Measurements from ENCODE around the gene RFX8.
A peak's percentile ranks its signal among the peaks of the same experiment; 100 is the strongest.

The RFX8 gene

DNA sequence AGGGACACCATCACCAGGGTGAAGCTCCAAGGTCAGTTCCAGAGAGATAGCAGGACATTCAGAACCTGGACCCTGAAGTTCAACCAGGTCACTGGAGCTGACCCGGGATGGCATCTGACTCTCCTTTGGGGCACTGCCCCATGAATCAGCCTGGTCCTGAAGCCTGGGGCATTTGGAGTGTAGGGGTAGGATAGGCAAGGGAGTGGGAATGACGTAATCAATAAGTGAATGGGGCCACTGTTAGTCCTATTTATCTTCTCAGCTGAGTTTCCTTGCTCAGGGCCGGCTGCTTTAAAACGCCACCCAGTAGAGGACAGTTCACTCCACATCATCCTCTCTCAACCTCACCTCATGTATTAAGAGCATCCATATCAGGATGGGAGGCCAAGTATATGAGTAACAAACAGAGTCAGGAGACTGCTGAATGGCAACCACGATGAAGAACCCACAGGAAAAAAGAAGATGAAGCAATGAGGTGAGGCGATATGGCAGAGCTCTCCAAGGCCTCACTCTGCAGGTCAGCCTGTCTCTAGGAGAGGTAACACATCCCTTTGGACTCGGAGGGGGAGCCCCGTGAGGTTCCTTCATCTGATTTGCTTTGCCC, 1.8 kb upstream of the RFX8 start:
- FAIRE-seq (no peak), DNase-seq (ENCODE audit: insufficient read length, low spot score) (no peak)
- TF ChIP-seq POLR2A (IDR thresholded peaks at IDR 0.05; ENCODE audit: low read depth, low read length) (no peak), PAX5 (IDR thresholded peaks at IDR 0.05; ENCODE audit: insufficient read depth, low read length, severe bottlenecking) (no peak), TAF1 (IDR thresholded peaks at IDR 0.05; ENCODE audit: low read depth, low read length) (no peak), POLR2AphosphoS5 (IDR thresholded peaks at IDR 0.05; ENCODE audit: low read depth, low read length) (no peak), POU2F2 (IDR thresholded peaks at IDR 0.05; ENCODE audit: low read depth, low read length) (no peak), SPI1 (IDR thresholded peaks at IDR 0.05; ENCODE audit: low read depth, low read length) (no peak)

DNA sequence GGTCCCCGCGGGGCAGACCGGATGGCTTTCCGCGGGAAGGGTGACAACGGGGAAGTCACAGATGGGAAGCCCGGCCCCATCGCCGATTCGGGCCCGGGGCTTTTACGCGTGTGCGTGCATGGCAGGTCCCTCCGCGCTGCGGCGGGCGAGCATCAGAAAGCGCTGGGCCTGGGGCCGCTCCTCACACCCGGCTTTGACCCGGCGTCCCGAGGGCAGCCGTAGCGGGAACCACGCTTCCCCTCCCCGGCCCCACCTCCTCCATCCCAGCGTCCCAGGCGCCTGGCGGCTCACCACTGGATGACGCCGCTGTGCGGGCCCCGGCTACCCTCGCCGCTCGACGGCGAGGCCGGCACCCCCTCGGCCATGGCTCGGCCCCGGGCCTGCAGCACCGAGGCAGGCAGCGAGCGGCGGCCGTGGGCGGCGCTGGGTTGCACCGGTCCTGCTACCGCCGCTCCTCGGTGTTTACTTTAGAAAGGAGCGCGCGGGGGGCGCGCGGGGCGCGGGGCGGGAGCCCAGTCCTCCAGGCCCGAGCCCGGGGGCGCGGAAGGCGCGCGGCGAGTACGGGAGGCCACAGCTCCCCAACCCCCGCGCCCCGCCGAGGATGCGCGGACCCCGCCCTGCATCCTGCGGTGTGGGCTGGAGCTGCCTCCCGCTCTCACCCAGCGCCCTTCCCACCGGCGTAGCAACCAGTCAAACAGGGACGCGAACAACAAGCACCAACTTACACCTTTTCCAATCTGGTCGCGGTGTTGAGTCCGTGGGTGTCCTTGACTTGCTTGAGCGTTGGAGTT, 806 bp downstream of the RFX8 start:
- DNase-seq (ENCODE audit: insufficient read length, low spot score) (no peak), FAIRE-seq (no peak)
- TF ChIP-seq PAX5 (IDR thresholded peaks at IDR 0.05; ENCODE audit: insufficient read depth, low read length, severe bottlenecking) (no peak), SPI1 (IDR thresholded peaks at IDR 0.05; ENCODE audit: low read depth, low read length) (no peak), POLR2A (IDR thresholded peaks at IDR 0.05; ENCODE audit: low read depth, low read length) (no peak), TAF1 (IDR thresholded peaks at IDR 0.05; ENCODE audit: low read depth, low read length) (no peak), POU2F2 (IDR thresholded peaks at IDR 0.05; ENCODE audit: low read depth, low read length) (no peak), POLR2AphosphoS5 (IDR thresholded peaks at IDR 0.05; ENCODE audit: low read depth, low read length) (no peak)

DNA sequence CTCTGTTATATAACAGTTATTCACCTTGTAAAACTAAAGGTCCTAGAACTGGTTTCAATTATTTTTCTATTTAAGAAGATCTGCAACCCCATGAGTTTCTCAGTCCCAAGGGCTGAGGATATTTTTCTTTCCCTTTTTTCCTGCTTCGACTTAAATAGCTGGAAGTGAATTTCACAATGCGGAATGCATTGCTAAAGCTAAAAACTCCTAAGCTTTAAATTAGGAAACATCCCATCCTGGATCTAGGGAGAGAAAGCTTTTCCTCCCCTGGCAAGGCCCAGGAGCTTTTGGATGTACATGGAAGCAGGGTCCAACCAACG, 1.4 kb downstream of the RFX8 start:
- TF ChIP-seq POLR2AphosphoS5 (IDR thresholded peaks at IDR 0.05; ENCODE audit: low read depth, low read length) (no peak), TAF1 (IDR thresholded peaks at IDR 0.05; ENCODE audit: low read depth, low read length) (no peak), POU2F2 (IDR thresholded peaks at IDR 0.05; ENCODE audit: low read depth, low read length) (no peak), POLR2A (IDR thresholded peaks at IDR 0.05; ENCODE audit: low read depth, low read length) (no peak), SPI1 (IDR thresholded peaks at IDR 0.05; ENCODE audit: low read depth, low read length) (no peak), PAX5 (IDR thresholded peaks at IDR 0.05; ENCODE audit: insufficient read depth, low read length, severe bottlenecking) (no peak)
- DNase-seq (ENCODE audit: insufficient read length, low spot score) (no peak), FAIRE-seq (no peak)

DNA sequence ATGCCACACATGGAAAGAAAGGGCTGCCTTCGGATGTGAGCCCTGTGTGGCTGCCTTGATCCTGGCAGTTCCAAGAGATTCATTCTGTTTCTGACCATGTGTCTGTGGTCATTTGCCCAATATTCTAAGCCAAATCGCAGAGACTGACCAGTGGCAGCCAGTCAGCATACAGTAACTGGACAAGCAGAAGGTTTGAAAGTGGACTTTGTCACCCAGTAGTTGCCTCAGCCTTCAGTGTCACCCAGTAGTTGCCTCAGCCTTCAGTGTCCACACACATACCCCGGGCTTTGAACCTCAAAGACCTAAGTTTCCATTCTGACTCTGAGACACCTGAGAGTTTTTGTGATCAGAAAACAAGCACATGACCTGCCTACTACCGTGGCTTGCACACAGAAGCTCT, 5.0 kb downstream of the RFX8 start:
- TF ChIP-seq SPI1 (IDR thresholded peaks at IDR 0.05; ENCODE audit: low read depth, low read length), result no peak
- no peak for TF ChIP-seq POLR2A (IDR thresholded peaks at IDR 0.05; ENCODE audit: low read depth, low read length)
- TF ChIP-seq PAX5 (IDR thresholded peaks at IDR 0.05; ENCODE audit: insufficient read depth, low read length, severe bottlenecking), result no peak
- no peak for TF ChIP-seq TAF1 (IDR thresholded peaks at IDR 0.05; ENCODE audit: low read depth, low read length)
- no peak for TF ChIP-seq POU2F2 (IDR thresholded peaks at IDR 0.05; ENCODE audit: low read depth, low read length)
- TF ChIP-seq POLR2AphosphoS5 (IDR thresholded peaks at IDR 0.05; ENCODE audit: low read depth, low read length), result no peak
- FAIRE-seq (no peak), DNase-seq (ENCODE audit: insufficient read length, low spot score) (no peak)

DNA sequence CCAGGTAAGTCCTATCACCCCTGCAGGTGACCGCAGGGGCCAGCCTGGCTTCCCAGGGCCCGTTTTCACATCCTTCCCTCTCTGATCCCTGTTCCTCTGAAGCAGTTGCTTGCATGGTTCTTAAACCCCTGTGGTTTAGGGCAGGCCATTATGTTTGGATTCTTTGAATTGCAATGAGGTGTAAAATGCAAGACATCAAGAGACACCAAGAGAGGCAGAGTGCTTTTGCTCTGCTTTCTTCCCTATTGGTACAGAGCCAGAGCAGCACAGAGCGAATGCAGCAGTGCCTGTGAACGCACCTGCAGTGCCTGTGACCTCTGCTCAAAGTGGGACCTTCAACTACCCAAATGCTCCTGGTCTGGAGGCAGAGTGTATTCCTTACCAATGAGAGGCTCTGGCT, 7.6 kb downstream of the RFX8 start:
- FAIRE-seq, result no peak
- no peak for DNase-seq (ENCODE audit: insufficient read length, low spot score)
- TF ChIP-seq SPI1 (IDR thresholded peaks at IDR 0.05; ENCODE audit: low read depth, low read length) (no peak), POLR2A (IDR thresholded peaks at IDR 0.05; ENCODE audit: low read depth, low read length) (no peak), PAX5 (IDR thresholded peaks at IDR 0.05; ENCODE audit: insufficient read depth, low read length, severe bottlenecking) (no peak), POU2F2 (IDR thresholded peaks at IDR 0.05; ENCODE audit: low read depth, low read length) (no peak), POLR2AphosphoS5 (IDR thresholded peaks at IDR 0.05; ENCODE audit: low read depth, low read length) (no peak), TAF1 (IDR thresholded peaks at IDR 0.05; ENCODE audit: low read depth, low read length) (no peak)

DNA sequence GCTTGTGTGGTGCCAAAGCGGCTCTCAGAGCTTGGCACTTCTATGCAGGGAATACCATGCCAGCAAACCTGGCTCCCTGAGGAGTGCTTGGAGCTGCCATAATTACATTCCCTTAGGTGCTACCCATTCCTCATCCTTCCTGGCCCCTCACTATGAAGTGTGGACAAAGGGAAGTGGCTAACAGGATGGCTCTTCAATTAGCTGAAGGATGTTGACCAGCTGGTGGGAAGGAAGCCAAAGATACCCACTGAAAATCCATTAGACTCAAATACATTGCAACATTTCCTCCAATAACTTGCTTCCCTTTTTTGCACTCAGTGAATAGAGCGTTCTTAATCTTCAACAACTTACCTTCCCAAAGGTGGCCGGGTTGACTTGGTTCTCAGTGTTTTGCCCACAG, 8.5 kb downstream of the RFX8 start:
- TF ChIP-seq POU2F2 (IDR thresholded peaks at IDR 0.05; ENCODE audit: low read depth, low read length), result no peak
- no peak for TF ChIP-seq POLR2A (IDR thresholded peaks at IDR 0.05; ENCODE audit: low read depth, low read length)
- no peak for TF ChIP-seq TAF1 (IDR thresholded peaks at IDR 0.05; ENCODE audit: low read depth, low read length)
- TF ChIP-seq SPI1 (IDR thresholded peaks at IDR 0.05; ENCODE audit: low read depth, low read length), result no peak
- TF ChIP-seq POLR2AphosphoS5 (IDR thresholded peaks at IDR 0.05; ENCODE audit: low read depth, low read length), result no peak
- no peak for TF ChIP-seq PAX5 (IDR thresholded peaks at IDR 0.05; ENCODE audit: insufficient read depth, low read length, severe bottlenecking)
- no peak for FAIRE-seq
- DNase-seq (ENCODE audit: insufficient read length, low spot score), result no peak

DNA sequence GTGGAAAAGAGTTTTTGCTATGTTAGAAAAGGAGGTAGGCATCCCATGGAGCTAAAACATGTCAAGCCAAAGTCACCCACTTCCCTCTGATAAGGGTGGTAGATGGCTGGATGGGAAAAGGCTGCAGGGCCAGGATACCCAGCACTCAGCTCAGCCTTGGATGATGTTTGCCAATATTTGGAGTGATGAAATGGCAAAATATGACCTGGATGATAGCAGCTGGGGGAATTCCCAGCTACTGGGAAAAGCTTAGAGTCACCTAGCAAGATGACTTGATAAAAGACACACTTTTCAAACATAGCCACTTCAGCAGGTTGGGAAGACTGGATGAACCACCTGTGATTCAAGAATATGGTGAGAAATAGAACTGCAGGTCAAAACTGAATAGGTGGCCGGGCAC, 10.1 kb downstream of the RFX8 start:
- TF ChIP-seq TAF1 (IDR thresholded peaks at IDR 0.05; ENCODE audit: low read depth, low read length) (no peak), PAX5 (IDR thresholded peaks at IDR 0.05; ENCODE audit: insufficient read depth, low read length, severe bottlenecking) (no peak), POU2F2 (IDR thresholded peaks at IDR 0.05; ENCODE audit: low read depth, low read length) (no peak), POLR2AphosphoS5 (IDR thresholded peaks at IDR 0.05; ENCODE audit: low read depth, low read length) (no peak), SPI1 (IDR thresholded peaks at IDR 0.05; ENCODE audit: low read depth, low read length) (no peak), POLR2A (IDR thresholded peaks at IDR 0.05; ENCODE audit: low read depth, low read length) (no peak)
- FAIRE-seq, result no peak
- DNase-seq (ENCODE audit: insufficient read length, low spot score), result no peak

DNA sequence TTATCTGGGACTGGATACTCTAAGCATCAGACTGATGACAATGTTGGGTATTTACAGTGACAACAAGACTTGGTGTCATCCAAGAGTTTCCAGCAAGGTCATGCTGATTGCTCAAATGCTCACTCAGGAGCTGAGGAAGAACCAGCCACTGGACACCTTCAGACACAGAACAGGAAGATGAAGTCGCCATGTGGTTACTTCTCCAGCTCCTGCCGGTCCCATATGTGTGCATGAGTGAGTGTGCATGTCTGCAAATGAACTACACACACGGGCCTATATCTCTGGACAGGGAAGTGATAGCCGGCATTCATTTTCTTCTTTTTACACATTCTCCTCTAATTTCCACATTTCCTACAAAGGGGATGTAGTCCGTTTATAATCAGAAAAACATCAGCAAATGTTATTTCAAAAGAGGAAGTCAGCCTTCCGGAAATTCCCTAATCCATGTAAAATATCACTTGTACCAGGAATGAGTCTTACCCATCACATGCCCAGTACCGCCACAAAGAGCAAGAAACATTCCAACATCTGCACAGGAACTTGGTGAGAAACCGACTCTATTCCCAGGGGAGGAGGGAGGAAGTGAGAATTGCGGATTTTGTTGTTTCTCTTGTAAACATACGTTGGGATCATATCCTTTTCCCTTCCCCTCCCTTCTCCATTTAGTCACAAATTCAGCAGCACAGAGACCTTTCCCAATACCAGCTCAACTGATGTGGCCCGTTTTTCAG, 10.8 kb downstream of the RFX8 start:
- DNase-seq (ENCODE audit: insufficient read length, low spot score) (no peak), FAIRE-seq (no peak)
- no peak for TF ChIP-seq PAX5 (IDR thresholded peaks at IDR 0.05; ENCODE audit: insufficient read depth, low read length, severe bottlenecking)
- peak; percentile 10; the same call in 1 of the 2 replicates for TF ChIP-seq SPI1 (IDR thresholded peaks at IDR 0.05; ENCODE audit: low read depth, low read length)
- TF ChIP-seq POLR2AphosphoS5 (IDR thresholded peaks at IDR 0.05; ENCODE audit: low read depth, low read length), result no peak
- TF ChIP-seq TAF1 (IDR thresholded peaks at IDR 0.05; ENCODE audit: low read depth, low read length), result no peak
- no peak for TF ChIP-seq POU2F2 (IDR thresholded peaks at IDR 0.05; ENCODE audit: low read depth, low read length)

DNA sequence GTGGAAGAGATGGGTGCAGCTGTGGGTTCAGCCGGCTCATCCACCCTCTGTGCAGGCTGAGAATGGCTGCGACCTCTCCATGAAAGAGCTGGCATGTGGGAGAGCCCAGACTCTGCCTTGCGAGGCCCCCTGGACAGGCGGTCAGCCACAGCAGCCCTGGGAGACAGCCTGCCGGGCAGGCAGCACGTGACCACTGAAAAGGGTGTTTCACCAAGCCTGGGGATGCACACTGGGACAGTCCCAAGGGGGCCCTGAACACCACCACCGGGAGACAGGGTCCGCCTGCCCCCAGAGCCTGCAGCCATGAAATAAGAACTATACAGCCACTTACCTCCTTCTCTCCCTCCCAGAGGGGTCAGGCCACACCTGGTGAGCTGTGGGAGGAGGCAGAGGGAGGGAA, 11.5 kb downstream of the RFX8 start:
- DNase-seq (ENCODE audit: insufficient read length, low spot score) (no peak), FAIRE-seq (no peak)
- no peak for TF ChIP-seq POLR2A (IDR thresholded peaks at IDR 0.05; ENCODE audit: low read depth, low read length)
- no peak for TF ChIP-seq POU2F2 (IDR thresholded peaks at IDR 0.05; ENCODE audit: low read depth, low read length)
- no peak for TF ChIP-seq SPI1 (IDR thresholded peaks at IDR 0.05; ENCODE audit: low read depth, low read length)
- no peak for TF ChIP-seq TAF1 (IDR thresholded peaks at IDR 0.05; ENCODE audit: low read depth, low read length)
- TF ChIP-seq PAX5 (IDR thresholded peaks at IDR 0.05; ENCODE audit: insufficient read depth, low read length, severe bottlenecking), result no peak
- no peak for TF ChIP-seq POLR2AphosphoS5 (IDR thresholded peaks at IDR 0.05; ENCODE audit: low read depth, low read length)

Measured in GM12891 (cell line).